MM.1S (cell line): ENCODE results near the gene PCDHGB2.

Source experiments
- CTCF ChIP-seq: fragments of 300-600 bp; sonication (generic); IDR thresholded peaks from 2 replicates; pipeline ENCODE4 v1.5.1; 2016; ENCODE audit warnings: antibody characterized with exemption, low read length, mixed read lengths
- EZH2phosphoT487 ChIP-seq: fragments of 300-600 bp; sonication (generic); IDR thresholded peaks from 2 replicates; pipeline ENCODE4 v1.6.1; 2018; ENCODE audit warnings: antibody characterized with exemption, low read length

GRCh38 chr5:141319699-141320098 is 40.1 kb upstream of the PCDHGB2 start:
- no peak for TF ChIP-seq CTCF
- TF ChIP-seq EZH2phosphoT487: no peak
